ENCODE results near the gene KCNQ1.

The KCNQ1 gene

DNA sequence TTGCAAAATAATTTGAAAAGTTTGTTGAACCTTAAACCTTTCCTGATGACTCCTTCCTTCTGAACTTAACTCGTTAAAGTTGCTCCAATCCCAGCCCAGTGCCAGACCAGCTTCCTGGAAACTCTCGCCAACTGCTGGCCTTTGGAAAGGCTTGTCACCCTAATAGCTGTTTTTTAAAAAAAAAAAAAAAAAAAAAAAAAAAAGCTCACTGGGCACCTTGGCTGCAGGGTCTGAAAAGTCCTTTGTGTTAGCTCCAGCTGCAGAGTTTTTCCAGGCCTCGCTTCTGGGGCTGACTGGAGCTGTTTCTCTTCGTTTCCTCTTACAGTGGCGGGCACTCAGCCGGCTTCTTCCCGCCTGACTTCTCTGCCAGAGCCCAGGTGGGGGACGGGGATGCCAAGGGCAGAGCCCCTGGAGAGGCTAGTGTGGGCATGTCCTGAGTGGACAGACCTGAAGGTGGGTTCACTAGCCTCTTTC is 229.9 kb downstream of the KCNQ1 start:
- no peak for DNase-seq

DNA sequence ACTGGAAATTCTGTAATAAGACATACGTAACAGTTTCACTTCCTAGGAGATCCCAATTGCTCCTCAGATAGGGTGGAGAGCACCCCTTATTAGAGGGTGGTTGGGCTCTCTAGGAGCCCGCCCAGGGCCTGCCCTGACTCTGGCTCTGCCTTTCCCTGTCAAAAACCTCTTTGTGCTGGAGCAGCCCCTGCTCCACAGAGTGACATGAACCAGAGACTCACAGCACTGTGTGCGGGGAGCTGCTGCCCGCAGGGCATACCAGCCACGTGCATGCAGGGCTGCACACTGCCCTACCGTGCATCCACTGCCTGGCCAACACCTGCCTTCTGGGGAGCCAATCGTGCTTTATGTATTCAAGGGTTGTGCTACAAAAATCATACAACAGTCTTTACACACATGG is 230.7 kb downstream of the KCNQ1 start:
- no peak for DNase-seq

DNA sequence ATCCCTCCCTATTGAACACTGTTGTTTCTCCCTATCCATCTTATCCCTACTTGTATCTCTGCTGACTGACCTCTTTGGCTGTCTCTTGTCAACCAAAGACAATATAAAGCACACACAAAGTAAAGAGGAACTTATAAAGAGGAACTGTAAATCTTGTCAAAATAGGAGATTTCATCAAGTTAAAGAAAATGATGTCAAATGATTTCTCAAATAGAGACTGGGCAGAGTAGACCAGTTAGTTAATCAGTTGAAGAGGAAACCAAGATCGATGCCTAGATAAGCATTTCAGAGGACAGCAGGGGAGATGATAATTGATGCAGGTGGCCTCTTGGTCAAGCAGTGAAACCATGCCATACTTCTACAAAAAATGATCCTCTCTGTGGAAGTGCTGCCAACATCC is 232.3 kb downstream of the KCNQ1 start:
- DNase-seq = no peak

DNA sequence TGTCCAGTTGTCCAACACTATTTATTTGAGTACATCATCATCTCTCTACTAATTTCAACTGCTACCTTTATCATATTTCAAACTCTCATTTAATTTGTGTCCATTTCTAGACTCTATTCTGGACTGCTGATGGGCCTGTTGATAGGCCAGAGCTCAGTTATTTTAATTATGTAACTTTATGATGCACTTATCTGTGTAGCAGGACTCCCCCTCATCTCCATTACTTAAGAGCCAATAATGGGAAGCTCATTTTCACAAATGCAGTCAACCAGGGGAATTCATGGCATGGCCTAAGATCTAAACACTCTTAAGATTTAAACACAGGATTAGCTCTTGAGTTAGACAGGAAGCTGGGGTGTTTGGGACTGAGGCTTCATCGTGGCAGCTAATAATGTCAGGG is 233.6 kb downstream of the KCNQ1 start:
- DNase-seq = no peak

DNA sequence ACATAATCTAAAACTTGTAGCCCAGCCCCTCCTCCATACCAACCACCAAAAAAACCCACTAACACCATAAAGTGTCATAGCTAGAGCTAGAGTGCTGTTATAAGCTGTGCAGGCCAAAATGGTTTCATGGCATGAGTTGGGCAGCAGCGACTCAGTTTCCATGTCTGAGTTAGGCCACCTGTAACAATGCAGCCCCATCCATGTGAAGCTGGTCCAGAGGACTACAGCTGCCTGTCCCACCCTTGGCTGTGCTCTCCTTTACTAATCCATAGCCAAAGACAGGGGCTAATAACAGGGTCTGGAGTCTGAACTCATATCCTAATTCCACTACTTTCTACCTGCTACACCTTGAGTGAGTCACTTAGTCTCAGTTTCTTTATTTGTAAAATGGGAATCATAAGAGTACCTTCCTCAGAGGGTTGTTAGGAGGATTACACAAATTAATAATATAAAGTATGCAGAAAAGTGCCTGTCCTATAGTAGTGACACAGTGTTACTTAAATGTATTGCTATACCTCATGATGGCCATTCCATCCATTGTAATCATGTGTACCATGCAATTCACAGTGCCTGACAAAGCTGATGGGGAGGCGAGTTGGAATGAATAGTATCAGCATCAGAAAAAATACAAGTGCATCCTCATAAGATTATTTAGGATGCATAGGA is 234.3 kb downstream of the KCNQ1 start:
- no peak for DNase-seq

DNA sequence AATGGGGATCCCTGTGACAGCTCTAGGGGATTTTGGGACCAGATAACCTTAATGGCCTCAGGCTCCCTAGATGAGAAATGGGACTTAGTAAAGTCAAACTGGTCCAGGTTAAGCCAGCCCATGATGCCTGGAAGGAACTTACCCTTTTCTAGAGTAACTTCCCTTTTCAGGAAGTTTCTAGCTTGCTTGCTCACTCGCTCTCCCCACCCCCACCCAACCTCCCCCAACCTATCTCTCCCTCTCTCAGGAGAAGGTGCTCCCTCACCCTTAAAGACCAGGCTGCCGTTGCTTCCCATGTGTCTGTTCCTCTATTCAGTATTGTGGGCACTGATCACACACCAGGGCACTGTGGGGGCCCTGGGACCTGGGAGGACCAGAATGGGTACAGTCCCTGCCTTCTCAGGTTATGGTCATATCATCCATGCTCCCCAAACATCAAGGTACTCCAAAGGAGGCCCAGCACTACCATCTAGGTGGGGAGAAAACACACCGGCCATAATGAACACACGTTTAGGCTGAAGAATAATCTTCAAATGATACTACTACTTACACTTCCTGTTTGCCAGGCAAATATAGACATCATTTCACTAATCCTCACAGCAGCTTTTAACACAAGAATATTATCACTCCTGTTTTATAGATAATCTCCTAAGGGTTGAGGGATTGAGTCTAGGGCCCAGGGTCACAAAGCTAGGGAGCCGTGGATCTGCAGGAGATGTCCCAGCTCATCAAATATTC is 236.8 kb downstream of the KCNQ1 start:
- DNase-seq = no peak

DNA sequence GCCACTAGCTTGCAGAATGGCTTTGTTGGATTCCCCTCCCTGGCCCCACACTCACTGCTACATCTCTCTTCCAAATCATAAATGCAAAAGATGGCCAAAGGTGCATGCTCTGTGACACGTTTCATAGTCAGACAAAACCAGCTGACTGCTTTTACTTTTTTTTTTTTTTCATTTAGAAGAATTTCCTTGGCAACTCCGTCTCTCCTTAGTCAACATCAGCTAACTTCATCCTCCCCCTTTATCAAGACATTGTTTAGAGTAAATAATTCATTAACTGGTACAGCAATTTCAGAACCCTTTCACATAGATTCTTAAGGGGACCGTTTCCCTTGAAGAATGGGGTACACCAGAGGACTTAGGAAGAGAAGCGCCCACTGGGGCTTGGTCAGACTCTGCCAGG is 239.0 kb downstream of the KCNQ1 start:
- DNase-seq = no peak

DNA sequence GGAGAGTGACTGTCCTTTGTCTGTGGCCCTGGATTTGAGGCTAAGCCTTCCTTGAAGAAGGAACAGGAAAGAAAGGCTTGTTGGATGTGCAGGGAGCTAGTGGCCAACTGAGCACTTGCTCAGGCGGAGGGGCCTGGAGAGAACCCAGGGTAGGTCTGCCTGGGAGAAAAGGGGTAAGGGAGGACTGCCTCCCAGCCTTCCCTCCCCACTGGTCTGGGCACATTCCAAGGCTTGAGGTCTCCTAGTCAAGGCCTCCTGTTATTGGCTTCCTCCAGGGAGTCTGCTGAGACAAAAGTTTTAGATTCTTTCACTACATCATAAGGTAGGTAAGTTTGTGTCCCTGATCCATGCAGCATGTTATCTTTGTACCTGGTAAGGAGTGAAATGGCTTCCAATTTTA is 239.8 kb downstream of the KCNQ1 start:
- DNase-seq = no peak

DNA sequence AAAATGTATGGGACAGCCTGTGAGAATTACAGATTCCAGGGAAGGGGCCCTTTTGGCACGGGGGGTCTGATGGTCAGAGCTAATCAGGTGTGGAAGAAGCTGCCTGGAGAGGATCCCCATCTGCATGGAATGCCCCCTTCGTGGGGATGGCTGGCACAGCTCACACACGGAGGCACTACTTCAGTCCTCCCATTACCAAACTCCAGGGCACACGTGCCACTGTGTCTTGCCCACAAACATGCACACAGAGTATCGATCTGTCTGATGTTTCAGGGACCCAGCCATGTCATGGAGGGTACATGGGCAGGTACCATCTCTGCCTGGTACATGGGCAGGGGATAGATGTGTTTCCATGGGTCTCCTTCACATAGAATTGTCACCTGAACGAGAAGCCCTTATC is 240.2 kb downstream of the KCNQ1 start:
- DNase-seq = no peak

DNA sequence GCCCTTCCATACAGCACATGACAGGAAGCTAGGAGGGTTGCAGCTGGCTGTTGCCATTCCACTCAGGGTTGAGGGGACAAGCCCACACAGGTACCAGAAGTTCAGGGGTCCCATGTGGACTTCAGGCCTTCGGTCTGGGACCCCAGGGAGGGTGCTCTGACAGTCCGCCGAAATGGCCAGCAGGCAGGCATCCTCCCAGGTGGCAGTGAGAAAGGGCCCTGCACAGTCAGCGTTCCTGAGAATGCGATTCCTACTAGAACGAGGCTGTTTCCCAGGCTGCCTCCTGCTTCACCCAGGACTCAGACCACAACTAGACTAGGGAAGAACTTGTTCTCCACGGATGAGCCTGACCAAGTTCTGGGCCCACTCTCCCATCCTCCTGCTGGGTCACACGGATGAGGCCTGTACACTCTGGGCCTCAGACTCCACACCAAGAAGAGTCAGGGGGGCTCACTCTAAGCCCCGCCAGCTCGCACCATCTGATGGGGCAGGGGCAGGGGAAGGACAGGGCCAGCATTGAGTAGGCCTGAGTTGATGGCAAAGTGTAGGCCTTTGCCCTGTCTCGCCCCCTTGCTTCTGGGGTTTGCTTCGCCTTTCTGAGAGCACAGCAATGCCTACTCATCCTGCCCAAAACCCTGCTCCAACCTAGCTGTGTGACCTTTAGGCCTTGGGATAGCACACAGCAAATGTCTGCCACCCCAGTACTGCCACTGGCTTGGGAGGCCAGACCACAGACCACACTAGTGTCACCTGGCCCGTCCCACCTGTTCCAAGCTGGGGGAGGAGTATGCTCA is 241.0 kb downstream of the KCNQ1 start:
- no peak for DNase-seq

DNA sequence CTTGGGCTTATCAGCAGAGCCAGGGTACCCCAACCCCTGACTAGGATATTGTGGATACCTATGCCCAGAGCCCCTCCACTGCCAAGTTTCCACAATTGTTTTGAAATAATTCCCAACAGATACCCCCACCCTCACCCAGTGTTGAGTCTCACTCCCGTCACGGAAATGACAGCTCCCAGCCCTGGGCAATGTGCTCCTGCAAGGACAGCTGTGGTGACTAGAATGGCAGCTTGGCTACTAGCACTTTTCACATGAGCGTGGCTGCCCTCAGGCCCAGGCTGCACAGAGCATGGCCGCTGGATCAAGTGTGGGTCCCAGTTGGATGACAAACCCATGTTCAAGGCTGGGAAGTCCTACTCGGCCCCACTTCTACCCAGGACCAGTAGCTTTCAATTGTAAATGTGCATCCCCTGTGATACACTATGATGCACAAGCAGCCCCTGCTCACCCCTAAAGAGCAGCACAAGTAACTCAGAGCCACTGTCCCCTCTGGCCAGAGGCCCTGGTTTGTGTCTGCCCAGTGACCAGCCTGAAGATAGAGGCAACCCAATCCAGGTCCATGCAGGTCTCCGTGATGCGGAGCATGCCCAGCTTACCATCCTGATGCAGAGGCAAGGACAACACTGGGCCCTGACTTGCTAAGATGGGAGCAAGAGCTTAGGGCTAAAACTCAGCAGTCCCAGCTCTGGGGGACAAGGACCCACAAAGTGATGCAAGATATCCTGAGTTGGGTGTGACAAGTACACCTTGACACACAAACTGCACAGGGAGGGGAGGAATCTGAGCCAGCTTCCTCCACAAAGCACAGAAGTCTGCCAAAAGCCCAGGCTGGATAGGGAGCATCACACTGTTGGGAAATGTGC is 241.8 kb downstream of the KCNQ1 start:
- DNase-seq = no peak

DNA sequence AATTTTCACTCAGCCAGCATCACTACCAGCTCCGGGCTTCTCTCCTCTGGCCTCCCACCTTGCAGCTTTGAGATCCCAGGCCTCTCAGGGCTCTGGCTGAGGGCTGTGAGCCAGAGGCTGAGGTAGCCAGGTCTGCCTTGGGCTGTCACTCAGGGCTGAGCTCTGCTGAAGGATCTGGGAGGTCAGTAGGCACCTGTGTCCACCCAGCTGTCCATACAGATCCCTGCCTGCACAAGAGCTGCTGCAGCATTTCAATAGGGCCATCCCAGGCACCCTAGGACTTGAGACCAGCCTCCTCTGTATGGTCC is 242.4 kb downstream of the KCNQ1 start:
- no peak for DNase-seq

DNA sequence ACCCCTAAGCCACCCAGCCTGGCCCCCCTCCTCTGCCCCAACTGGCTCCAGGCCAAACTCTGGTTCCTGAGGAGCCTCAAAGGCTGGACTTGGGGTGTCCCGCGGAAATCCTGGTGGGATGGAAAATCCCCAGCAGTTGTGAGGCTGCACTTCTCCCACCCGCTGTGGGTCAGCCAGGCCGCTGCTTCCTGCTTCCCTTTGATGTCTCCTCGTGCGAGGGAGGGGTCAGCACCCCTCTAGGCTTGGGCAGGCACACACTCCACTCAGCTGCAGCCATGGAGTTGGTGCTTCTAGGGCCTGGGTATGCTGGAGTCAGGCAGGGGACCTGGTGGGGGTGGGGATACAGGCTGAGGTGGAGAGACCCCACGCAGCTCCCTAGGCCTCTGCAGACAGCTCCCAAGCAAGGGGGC is 243.0 kb downstream of the KCNQ1 start:
- DNase-seq = no peak

DNA sequence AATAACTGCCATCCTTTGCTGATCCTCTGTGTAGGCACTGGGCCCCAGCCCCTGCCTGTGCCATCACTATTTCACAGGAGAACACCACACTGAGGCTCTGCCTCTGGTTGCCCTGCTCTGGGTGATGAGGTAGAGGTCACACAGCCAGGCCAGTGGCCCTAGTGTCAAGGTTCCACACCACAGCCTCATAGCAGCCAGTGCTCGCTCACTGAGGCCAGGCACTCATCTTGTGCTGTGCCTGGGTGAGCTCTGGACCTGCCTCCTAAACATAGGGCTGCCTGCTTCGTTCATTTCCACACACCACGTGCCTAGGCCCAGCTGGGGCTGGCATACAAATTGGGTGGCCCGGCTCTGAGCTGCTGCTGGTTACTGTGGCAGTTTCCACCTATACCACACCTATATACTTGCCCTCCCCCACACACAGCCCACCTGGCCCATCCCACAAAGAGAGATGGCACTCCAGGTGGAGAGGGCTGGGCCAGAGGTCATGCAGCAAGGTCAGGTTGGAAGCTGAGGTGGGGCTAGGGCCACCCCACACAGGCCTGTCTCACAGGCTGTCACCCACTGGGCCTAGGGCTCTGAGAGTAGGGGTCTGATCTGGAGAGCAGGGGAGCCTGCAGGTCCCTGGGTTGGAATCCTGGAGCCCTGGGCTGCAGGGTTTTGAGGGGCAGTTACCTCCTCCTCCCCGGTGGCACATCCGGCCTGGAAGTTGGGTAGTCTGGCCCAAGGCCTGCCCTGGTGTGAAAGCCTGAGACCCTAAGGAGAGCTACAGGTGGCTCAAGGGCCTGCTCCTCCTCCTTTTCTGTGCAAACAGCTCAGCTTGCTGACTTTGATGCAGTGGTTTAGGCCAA is 243.8 kb downstream of the KCNQ1 start:
- DNase-seq = no peak

DNA sequence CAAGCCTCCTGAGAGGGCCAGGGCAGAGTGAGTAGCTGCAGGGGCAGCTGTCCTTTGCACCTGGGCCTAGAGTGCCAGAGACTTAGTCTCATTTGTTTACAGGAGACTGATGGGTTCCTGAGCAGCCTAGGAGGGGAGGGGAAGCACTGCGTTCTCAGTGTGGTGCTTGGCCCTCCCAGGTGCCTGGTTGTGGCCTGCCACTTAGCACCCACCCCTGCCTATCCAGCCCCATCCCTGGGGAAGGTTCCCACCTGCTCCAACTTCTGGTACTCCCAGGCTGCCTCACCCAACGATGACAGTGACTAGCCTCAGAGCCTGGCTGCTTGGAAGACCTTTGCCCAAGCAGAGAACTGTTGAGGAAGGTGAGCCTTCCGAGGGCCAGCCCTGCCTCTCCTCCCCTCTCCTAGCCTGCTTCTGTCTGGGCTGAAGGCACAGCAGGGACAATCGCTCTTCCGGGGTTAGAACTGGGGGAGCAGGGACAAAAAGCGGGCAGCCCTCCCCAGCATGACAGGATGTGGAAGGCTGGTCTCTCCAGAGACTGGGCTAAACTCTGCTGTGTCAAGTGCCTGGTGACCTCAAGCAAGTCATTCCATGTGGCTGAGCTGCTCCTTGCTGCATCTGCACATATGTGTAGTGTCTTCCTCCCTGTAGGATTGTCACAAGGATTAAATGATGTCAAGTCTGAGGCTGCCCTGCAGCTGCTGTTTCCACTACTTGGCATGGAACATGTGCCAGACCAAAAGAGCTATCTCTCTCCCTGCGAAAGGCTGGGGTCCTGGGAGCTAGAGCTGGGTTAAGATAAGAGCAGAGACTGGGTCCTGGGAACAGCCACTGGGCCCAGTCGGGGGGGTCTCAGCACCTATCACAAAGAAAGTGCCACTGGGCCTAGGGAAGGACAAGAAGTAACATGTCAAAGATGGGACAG is 245.1 kb downstream of the KCNQ1 start:
- no peak for DNase-seq

DNA sequence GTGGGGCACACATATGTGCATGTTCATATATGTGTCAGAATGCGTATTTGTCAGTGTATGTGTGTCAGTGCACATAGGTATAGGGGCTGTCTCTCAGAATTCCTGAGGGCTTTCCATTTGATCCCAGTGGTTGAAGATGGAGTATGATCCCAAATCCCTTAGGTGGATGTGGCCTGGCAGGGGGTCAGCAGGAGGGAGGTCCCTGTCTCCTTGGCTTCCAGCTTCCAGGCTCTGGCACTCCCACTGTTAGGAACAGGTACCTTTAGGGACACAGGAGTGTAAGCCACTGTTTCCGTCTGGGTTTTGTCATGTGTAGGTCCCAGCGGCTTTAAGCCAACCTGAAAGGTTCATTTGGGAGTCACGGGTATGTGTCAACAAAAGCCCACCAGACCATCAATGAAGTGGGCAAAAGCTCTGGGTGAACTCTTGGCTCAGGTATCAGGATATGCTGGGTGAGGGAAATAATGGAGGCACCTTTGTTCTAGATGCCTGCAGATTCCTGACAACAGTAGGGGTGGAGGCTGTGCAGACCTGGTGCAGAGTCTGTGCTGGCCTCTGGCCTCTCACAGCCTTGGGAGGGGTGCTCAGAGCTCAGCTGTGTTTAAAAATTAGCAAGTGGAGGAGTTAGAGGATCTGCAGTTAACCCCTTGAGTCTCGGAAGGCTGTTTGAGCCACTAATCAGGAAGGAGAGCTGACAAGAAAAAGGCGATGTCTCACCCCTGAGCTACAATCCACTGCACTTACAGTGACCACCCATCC is 246.0 kb downstream of the KCNQ1 start:
- no peak for DNase-seq

DNA sequence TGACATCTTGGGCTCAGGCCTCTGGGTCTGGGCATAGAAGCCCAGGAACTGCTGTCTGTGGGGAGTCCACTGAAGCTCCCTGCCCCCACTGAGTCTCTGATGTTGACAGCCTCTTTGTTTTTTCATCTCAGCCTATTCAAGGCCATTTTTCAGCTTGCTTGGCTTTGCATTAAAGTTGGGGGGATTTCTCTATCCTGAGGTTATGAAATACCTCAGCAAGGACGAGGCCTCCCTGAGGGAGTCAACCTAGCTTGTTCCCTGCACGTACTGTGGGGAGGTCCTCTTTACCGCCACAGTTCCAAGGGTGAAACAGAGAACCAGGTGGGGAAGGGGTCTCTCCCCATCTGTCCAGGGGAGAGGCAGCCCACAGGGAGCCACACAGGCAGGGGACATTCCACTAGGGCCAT is 246.6 kb downstream of the KCNQ1 start:
- no peak for DNase-seq

DNA sequence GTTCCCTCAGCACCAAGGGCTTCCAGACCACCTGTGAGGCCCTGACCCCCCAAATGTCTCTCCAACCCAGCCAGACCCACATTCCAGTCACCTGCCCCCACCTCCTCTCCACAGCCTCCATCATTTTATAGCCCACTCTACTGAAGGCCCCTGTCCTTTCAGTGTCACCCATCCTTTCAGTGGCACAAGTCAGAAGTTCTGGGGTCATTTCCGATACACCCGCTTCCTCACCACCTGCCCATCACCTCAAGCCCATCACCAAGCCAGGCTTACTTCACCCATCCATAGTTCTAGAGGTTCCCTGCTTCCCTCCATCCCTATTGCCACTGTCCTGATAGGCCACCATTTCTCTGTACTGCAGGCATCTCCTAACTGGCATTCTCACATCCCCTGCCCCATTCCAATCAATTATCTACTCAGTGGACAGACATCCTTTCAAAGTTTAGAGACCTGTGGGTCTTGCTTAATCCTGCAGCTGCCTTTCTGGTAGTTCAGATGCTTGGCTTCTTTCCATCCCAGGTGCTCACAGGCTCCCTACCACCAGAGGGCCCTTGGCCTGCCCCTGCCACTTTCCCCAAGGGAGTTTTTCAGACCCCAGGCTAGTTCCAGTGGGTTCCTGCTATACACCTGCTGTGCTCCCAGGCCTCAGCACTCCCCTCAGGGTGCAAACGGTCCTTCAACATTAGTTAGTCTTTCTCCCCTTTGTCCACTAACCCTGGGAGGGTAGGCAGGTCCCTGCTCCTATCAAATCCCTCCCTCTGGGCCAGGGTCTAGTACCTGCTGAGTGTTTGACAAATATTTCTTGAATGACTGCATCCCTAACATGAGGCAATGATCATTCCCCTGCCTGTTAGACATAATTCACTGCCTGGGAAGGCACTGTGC is 247.4 kb downstream of the KCNQ1 start:
- DNase-seq = no peak

Data from fibroblast of skin of right biceps (primary cell).